ENCODE measurements around the gene PTGS1. TPM values are rescaled to one million over a fixed set of nuclear protein-coding genes. Genes with fewer than 3 reads are reported as not detected.
A peak's percentile ranks its signal among the peaks of the same experiment; 100 is the strongest.

The PTGS1 gene
- total and polyA plus RNA-seq, 2 of the 8 experiments (the other 6 are each of a cell fraction or from before 2014, with no cell fraction given), result 1.1 to 1.9 TPM

DNA sequence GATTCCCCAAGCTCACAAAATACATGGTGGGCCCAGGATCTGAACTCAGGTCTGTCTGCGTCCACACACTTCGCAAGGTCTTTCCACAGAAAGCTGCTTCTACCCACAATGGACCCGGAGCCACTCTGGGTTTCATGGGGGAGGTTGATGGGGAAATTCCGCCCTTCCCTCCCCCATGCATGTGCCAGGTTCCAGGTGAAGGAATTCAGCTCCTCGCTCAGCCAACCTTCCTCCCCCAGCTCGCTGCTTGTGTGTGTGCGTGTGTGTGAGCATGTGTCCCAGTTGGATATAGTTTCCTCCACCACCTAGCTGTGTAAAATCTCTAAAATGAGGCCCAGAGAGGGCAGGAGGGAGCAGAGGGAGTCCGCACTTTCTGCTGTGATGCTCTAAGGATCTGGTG, 1.0 kb downstream of the PTGS1 start:
- Histone ChIP-seq H3K14ac (ENCODE audit: insufficient read length) (no peak overlapping the region), H3K23ac (ENCODE audit: insufficient read length) (no peak overlapping the region), H3K27ac (ENCODE audit: low read depth, low read length) (no peak overlapping the region), H4K91ac (replicated peaks; ENCODE audit: insufficient read length, low read length) (no peak overlapping the region), H3K4me3 (ENCODE audit: extremely low read depth in 1 of 4, insufficient read depth in 2 of 4, low read depth in 3 of 4, low read length in 4 of 4) (peak overlapping the region in 1 of 4 experiments; percentile 71; a peak in 1 of 8 replicates), H2BK20ac (ENCODE audit: low read length) (peak overlapping the region; percentile 5; the same call in 1 of the 2 replicates), H4K8ac (ENCODE audit: extremely low read depth, insufficient read depth, low read length) (no peak overlapping the region), H3K79me2 (ENCODE audit: control insufficient read depth in 1 of 2, insufficient read depth in 2 of 2, low read length in 2 of 2) (no peaks in the 10 kb centered on the region), H2BK120ac (replicated peaks; ENCODE audit: low read depth, low read length) (no peak overlapping the region), H2AK5ac (ENCODE audit: low read depth, low read length) (no peak overlapping the region), H3K36me3 (ENCODE audit: control insufficient read depth in 2 of 4, insufficient read depth in 4 of 4, low read length in 3 of 4) (no peaks in the 10 kb centered on the region), H3K9ac (replicated peaks in 1 of 4; ENCODE audit: extremely low read depth in 1 of 4, low read depth in 3 of 4, low read length in 3 of 4) (no peak overlapping the region), H3K18ac (ENCODE audit: extremely low read depth, low read length) (no peak overlapping the region), H2AFZ (ENCODE audit: low read length) (no peak overlapping the region), H3K79me1 (ENCODE audit: low read depth, low read length) (no peaks in the 10 kb centered on the region), H3K4me2 (ENCODE audit: insufficient read depth in 1 of 2, low read depth in 2 of 2, low read length in 2 of 2) (peak overlapping the region; percentile 78; a peak in 3 of 4 replicates), H2BK12ac (ENCODE audit: low read depth, low read length) (peak overlapping the region; percentile 22; the same call in 1 of the 2 replicates), H2BK15ac (ENCODE audit: low read length) (no peak overlapping the region), H3K4me1 (replicated peaks in 1 of 4; ENCODE audit: control insufficient read depth in 3 of 4, insufficient read depth in 4 of 4, low read length in 3 of 4) (peaks cover 17 to 25% (median 21%) of the 10 kb centered on the region in 4 experiments), H3K9me3 (ENCODE audit: insufficient read depth in 2 of 2, low read depth in 1 of 2, low read length in 1 of 2) (no peaks in the 10 kb centered on the region), H3K56ac (replicated peaks; ENCODE audit: insufficient read length, low read depth, low read length) (no peak overlapping the region), H4K20me1 (replicated peaks in 1 of 2; ENCODE audit: control insufficient read depth in 1 of 2, insufficient read depth in 2 of 2, low read length in 2 of 2) (no peaks in the 10 kb centered on the region), H2BK5ac (ENCODE audit: low read depth, low read length) (no peak overlapping the region), H3K27me3 (replicated peaks in 1 of 4; ENCODE audit: control insufficient read depth in 3 of 4, extremely low read depth in 1 of 4, insufficient read depth in 3 of 4, low read length in 3 of 4) (peaks cover 5 to 45% (median 36%) of the 10 kb centered on the region in 4 experiments), H4K5ac (ENCODE audit: insufficient read length, low read depth, low read length) (no peak overlapping the region), H3K23me2 (ENCODE audit: low read depth, low read length) (peaks cover 8% of the 10 kb centered on the region), H3K4ac (replicated peaks; ENCODE audit: insufficient read length, low read depth, low read length) (no peak overlapping the region)
- WGBS, 2 experiments (ENCODE audit: extremely low coverage in 1 of 2, insufficient coverage in 1 of 2, insufficient read length in 1 of 2, insufficient replicate concordance in 2 of 2, low coverage in 1 of 2, low lambda C conversion rate in 2 of 2, missing lambda C conversion rate in 1 of 2), result 84% methylated on average over 4 of the region's 8 CpGs; no CpG with 5 or more reads in 1 of the 2 experiments
- FAIRE-seq (no peak), DNase-seq (ENCODE audit: low read depth in 1 of 2, low spot score in 2 of 2) (no peak)
- TF ChIP-seq RNF2 (IDR thresholded peaks at IDR 0.05; ENCODE audit: borderline replicate concordance, low read depth, low read length, missing control alignments, poor library complexity, severe bottlenecking) (peak; percentile 1), POLR2AphosphoS5 (IDR thresholded peaks at IDR 0.05; ENCODE audit: low read depth, low read length) (no peak)
- POLR2A ChIA-PET (ENCODE audit: partially characterized antibody), result interaction anchor here (1.7 kb wide), 1 partner anchor 242 kb away, joined by 3 read pairs; no protein-coding TSS in a partner anchor
- CTCF ChIA-PET (ENCODE audit: partially characterized antibody), result interaction anchor here (0.5 to 2.2 kb wide), 5 partner anchors 15 to 249 kb away, joined by 3 to 10 read pairs (median 3); partner anchors contain the start of genes MRRF and RBM18

All from H1 (cell line).